Activated CD8-positive, alpha-beta memory T cell treated with anti-CD3 and anti-CD28 coated beads for 24 hours (primary cell): ENCODE results near the gene CALML4.
"Not testable (repeated sequence)": the region's sequence is repeated elsewhere in the genome, so short reads cannot be mapped to it uniquely, and the experiment has no call there.

ENCODE experiments used
- DNase-seq: peaks from one replicate; pipeline ENCODE4 v3.0.0-alpha.2; 2020

Gene CALML4

GRCh38 chr15:68224546-68225250 is 19.6 kb upstream of the CALML4 start:
- no peak for DNase-seq

GRCh38 chr15:68224108-68224507 is 19.0 kb upstream of the CALML4 start:
- DNase-seq: no peak

- DNase-seq: no peak
These were observed 18.0 kb upstream of the CALML4 start for GRCh38 chr15:68223171-68223570.

- DNase-seq: not testable (repeated sequence)
These were observed 17.3 kb upstream of the CALML4 start for GRCh38 chr15:68222432-68222743.

- peak; percentile 44 for DNase-seq
These were observed 16.6 kb upstream of the CALML4 start for GRCh38 chr15:68221530-68222431.

- no peak for DNase-seq
These were observed 15.8 kb upstream of the CALML4 start for GRCh38 chr15:68220967-68221366.

- DNase-seq: peak; percentile 30
These were observed 15.4 kb upstream of the CALML4 start for GRCh38 chr15:68220489-68220888.

- DNase-seq: peak; percentile 32
These were observed 14.0 kb upstream of the CALML4 start for GRCh38 chr15:68218847-68219798.

- DNase-seq: peak; percentile 33
These were observed 13.2 kb upstream of the CALML4 start for GRCh38 chr15:68218331-68218730.

GRCh38 chr15:68217341-68217740 is 12.2 kb upstream of the CALML4 start:
- peak; percentile 9 for DNase-seq

GRCh38 chr15:68214838-68215254 is 9.7 kb upstream of the CALML4 start:
- DNase-seq: no peak

GRCh38 chr15:68213991-68214837 is 9.1 kb upstream of the CALML4 start:
- DNase-seq: peak; percentile 51

GRCh38 chr15:68213491-68213845 is 8.3 kb upstream of the CALML4 start:
- DNase-seq: peak; percentile 24

- peak; percentile 47 for DNase-seq
These were observed 6.7 kb upstream of the CALML4 start for GRCh38 chr15:68211656-68212320.

GRCh38 chr15:68210821-68211655 is 5.9 kb upstream of the CALML4 start:
- peak; percentile 85 for DNase-seq

- DNase-seq: no peak
These were observed 5.3 kb upstream of the CALML4 start for GRCh38 chr15:68210409-68210756.

GRCh38 chr15:68209735-68210408 is 4.7 kb upstream of the CALML4 start:
- DNase-seq: peak; percentile 74

GRCh38 chr15:68209272-68209671 is 4.1 kb upstream of the CALML4 start:
- DNase-seq: no peak

GRCh38 chr15:68208636-68209240 is 3.6 kb upstream of the CALML4 start:
- no peak for DNase-seq

- peak; percentile 43 for DNase-seq
These were observed 3.0 kb upstream of the CALML4 start for GRCh38 chr15:68208136-68208535.
